Upper lobe of right lung (tissue), 1 donor: Measurements from ENCODE around the gene HBA2. TPM values are rescaled to one million over a fixed set of nuclear protein-coding genes. Genes with fewer than 3 reads are reported as not detected.
A peak's percentile ranks its signal among the peaks of the same experiment; 100 is the strongest.
"Not testable (repeated sequence)": the region's sequence is repeated elsewhere in the genome, so short reads cannot be mapped to it uniquely, and the experiment has no call there.

ENCODE experiments used
- ATAC-seq: fragments of 200-7000 bp; cut with Tn5 transposase; one replicate; pipeline ENCODE4 v1.9.1; 2020; ENCODE audit warnings: mild to moderate bottlenecking, moderate library complexity
- DNase-seq: peaks from one replicate; pipeline ENCODE4 v3.0.0-alpha.2; 2020
- H3K27ac ChIP-seq: fragments of 200-600 bp; one replicate; pipeline ENCODE4 v1.8.0; 2022
- H3K27me3 ChIP-seq: fragments of 200-600 bp; one replicate; pipeline ENCODE4 v1.8.0; 2022; ENCODE audit warnings: mild to moderate bottlenecking
- H3K36me3 ChIP-seq: fragments of 200-600 bp; one replicate; pipeline ENCODE4 v1.8.0; 2022
- H3K4me1 ChIP-seq: fragments of 200-600 bp; one replicate; pipeline ENCODE4 v1.8.0; 2022
- H3K4me3 ChIP-seq: fragments of 200-600 bp; one replicate; pipeline ENCODE4 v1.8.0; 2022; ENCODE audit warnings: mild to moderate bottlenecking
- H3K9me3 ChIP-seq: fragments of 200-600 bp; one replicate; pipeline ENCODE4 v1.8.0; 2022
- intact Hi-C: fragments of 100-400 bp; cut with DNase I; formaldehyde crosslinking; loops from one replicate; pipeline ENCODE4 v1.11.0; 2022
- total RNA-seq: library from RNA; stranded (reverse); fragmentation: NEBNext Ultra II Directional; extraction: Animal tissue kit (Norgen Biotek cat#: 25700); gene quantifications from one replicate; pipeline ENCODE4 v1.2.1, GENCODE V29; 2021
- TF ChIP-seq, protein P1 (sequence below): fragments of 200-600 bp; IDR thresholded peaks from one replicate; pipeline ENCODE4 v1.8.0; 2022; ENCODE audit warnings: antibody characterized with exemption
- donor health status: DM: no; HTN: yes; CAD: no; lungs with severe emphysema.

Gene HBA2
- total RNA-seq, 1 donor from 2014 or later = 248 TPM

DNA sequence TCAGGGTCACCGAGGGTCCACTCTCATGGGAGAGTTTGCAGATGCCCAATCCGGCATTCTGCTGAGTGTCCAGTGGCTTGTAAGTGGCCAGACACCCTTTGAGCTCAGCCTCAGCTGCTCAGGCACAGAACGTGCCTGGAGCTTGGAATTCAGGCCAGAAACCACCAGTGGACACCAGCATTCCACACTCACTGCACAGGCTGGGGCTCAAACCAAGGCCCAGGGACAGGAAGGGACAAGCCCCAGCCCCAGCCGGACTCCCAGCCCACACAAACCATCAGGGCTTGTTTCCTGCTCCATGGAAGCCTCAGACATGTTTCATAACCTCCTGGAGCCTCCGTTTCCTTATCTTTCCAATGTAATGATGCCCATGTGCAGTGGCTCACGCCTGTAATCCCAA is 29.2 kb upstream of the HBA2 start:
- TF ChIP-seq, protein P1, sequence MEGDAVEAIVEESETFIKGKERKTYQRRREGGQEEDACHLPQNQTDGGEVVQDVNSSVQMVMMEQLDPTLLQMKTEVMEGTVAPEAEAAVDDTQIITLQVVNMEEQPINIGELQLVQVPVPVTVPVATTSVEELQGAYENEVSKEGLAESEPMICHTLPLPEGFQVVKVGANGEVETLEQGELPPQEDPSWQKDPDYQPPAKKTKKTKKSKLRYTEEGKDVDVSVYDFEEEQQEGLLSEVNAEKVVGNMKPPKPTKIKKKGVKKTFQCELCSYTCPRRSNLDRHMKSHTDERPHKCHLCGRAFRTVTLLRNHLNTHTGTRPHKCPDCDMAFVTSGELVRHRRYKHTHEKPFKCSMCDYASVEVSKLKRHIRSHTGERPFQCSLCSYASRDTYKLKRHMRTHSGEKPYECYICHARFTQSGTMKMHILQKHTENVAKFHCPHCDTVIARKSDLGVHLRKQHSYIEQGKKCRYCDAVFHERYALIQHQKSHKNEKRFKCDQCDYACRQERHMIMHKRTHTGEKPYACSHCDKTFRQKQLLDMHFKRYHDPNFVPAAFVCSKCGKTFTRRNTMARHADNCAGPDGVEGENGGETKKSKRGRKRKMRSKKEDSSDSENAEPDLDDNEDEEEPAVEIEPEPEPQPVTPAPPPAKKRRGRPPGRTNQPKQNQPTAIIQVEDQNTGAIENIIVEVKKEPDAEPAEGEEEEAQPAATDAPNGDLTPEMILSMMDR = no peak
- Histone ChIP-seq H3K36me3 (no peaks in the 10 kb centered on the region), H3K9me3 (no peaks in the 10 kb centered on the region), H3K27ac (no peak overlapping the region), H3K27me3 (no peaks in the 10 kb centered on the region), H3K4me3 (no peak overlapping the region), H3K4me1 (no peaks in the 10 kb centered on the region)
- intact Hi-C loops = no loop called here
- ATAC-seq = no peak
- no peak for DNase-seq

DNA sequence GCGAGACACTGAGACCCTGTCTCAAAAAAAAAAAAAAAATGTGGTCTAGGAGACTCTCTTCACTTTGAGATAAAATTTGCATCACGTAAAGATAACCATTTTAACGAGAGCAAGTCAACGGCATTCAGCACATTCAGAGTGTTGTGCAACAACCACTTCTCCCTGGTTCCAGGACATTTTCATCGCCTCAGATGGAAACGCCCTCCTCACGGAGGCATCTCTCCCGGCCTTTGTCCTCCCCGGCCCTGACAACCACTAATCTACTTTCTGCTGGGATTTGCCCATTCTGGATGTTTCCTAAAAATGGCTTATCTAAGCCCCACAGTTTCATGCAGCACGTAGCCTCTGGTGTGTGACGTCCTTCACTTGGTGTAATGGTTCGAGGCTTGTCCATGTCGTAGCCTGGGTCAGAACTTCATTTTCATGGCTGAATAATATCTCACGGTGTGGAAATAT is 27.9 kb upstream of the HBA2 start:
- DNase-seq = no peak
- Histone ChIP-seq H3K9me3 (no peaks in the 10 kb centered on the region), H3K36me3 (no peaks in the 10 kb centered on the region), H3K27ac (no peak overlapping the region), H3K27me3 (no peaks in the 10 kb centered on the region), H3K4me3 (no peak overlapping the region), H3K4me1 (no peaks in the 10 kb centered on the region)
- intact Hi-C loops = no loop called here
- ATAC-seq = no peak
- TF ChIP-seq, protein P1 = no peak

DNA sequence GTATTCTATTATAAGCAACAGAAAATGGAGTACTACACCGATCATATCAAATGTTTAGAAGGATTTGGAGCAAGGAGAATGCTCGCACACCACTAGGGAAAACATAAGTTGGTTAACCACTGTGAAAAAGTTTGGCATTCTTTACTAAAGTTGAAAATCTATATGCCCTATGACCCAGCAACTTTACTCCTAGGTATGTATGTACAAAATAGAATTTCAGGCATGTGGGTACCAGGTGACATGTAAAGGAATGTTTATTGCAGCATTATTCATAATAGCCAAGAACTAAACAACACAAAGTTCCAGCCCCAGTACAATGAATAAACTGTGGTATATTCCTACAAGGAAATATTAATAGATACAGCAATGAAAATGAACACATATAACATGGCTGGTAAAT is 26.0 kb upstream of the HBA2 start:
- TF ChIP-seq, protein P1 = no peak
- Histone ChIP-seq H3K27ac (no peak overlapping the region), H3K4me3 (no peak overlapping the region), H3K27me3 (no peaks in the 10 kb centered on the region), H3K36me3 (no peaks in the 10 kb centered on the region), H3K4me1 (no peaks in the 10 kb centered on the region), H3K9me3 (no peaks in the 10 kb centered on the region)
- no peak for ATAC-seq
- no peak for DNase-seq
- intact Hi-C loops = no loop called here

DNA sequence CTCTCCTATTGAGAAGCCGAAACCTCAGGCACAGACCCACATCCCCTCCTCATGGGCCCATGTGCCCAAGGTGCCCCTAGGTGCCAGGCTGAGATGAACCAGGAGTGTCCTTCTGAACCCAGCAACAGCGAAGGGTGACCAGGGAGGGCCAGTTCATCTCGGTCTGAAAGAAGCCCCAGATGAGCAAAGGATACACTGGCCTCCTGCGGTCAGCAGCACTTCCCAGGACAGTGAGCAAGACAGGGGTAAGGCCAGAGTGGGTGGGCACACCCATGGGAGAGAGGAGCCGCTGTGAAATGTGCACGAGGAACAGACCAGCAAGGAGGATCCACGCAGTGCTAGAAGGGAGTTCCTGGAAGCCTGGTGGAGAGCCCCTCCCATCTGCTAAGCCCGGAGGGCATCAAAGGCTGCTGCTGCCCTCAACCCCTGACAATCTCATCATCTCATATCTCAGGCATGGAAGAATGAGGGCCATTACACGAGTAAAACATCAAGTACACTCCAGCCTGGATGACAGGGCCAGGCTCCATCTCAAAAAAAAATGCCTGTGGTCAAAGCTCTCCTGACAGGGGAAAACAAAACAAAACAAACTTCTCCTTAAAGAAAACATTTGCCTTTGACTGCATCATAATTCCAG is 23.5 kb upstream of the HBA2 start:
- ATAC-seq = peak; percentile 63
- intact Hi-C loops = no loop called here
- DNase-seq = no peak

DNA sequence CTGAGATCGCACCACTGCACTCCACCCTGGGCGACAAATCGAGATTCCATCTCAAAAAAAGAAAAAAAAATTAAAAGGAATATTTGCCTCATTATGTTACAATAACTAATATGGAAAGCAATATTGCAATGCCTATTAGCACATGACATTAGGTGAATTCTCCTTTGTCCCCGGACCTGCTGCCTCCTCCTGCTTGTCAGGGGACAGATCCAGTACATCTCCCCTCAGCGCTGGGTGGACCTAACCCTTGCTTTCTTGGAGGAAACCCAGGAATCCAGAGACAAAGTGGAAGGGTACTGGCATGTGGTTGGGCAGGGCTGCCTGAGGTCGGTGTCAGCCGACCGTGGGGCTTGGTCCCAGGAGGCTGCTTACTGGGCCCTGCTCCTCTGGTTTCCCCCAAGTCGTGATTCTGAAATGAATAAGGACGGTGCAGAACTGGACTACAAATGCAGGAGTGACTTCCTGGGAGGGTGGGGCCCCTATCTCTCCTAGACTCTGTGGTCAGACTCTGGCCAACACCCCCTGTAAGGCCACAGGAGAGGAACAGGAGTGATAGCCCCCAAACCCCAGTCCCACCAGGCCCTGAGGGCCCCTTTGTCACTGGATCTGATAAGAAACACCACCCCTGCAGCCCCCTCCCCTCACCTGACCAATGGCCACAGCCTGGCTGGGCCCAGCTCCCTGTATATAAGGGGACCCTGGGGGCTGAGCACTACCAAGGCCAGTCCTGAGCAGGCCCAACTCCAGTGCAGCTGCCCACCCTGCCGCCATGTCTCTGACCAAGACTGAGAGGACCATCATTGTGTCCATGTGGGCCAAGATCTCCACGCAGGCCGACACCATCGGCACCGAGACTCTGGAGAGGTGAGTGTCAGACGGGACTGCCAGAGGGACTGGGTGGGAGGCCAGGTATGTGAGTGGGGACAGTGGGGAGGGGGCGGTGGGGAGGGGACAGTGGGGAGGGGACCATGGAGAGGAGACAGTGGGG is 20.2 kb upstream of the HBA2 start, which contains the start of gene HBZ:
Gene HBZ (plus strand): TSS at position 504 of the 988 bp plus-strand sequence. CDS start 266 bp downstream, at position 770.
- Histone ChIP-seq H3K4me3 (no peak within 1 kb of the TSS), H3K9me3 (no peaks in the 10 kb centered on the region), H3K27ac (no peak within 1 kb of the TSS), H3K4me1 (peaks cover 6% of the 10 kb centered on the region), H3K36me3 (no peaks in the 10 kb centered on the region), H3K27me3 (no peaks in the 10 kb centered on the region)
- peak; percentile 6 for ATAC-seq
- DNase-seq = no peak
- intact Hi-C loops = no loop called here
- TF ChIP-seq, protein P1 = no peak

More for the DNA sequence above, 23.5 kb upstream of the HBA2 start:
- no peaks in the 10 kb centered on the region for H3K4me1 ChIP-seq
- no peak overlapping the region for H3K27ac ChIP-seq
- H3K36me3 ChIP-seq = no peaks in the 10 kb centered on the region
- no peaks in the 10 kb centered on the region for H3K27me3 ChIP-seq
- H3K4me3 ChIP-seq = no peak overlapping the region
- no peaks in the 10 kb centered on the region for H3K9me3 ChIP-seq
- TF ChIP-seq, protein P1 = no peak

DNA sequence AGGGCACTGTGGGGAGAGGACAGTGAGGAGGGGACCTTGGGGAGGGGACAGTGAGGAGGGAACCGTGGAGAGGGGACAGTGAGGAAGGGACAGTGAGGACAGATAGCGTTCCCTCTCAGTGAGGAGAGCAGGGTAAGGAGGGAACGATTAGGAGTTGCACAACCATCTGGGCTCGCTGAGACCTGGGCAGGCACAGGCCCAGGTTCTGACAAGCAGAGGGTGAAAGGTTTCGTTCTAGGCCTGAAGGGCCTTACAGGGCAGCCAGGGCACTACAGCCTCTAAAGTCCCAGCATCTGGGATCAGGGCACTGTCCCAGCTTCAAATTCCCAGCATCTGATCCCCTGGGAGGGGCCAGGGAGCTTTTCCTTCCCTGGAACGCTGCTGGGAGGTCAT is 19.6 kb upstream of the HBA2 start:
- DNase-seq, intact Hi-C loops, H3K36me3 ChIP-seq, H3K27ac ChIP-seq, H3K27me3 ChIP-seq, H3K4me3 ChIP-seq, H3K9me3 ChIP-seq, H3K4me1 ChIP-seq: not testable (repeated sequence)
- peak; percentile 54 for ATAC-seq

DNA sequence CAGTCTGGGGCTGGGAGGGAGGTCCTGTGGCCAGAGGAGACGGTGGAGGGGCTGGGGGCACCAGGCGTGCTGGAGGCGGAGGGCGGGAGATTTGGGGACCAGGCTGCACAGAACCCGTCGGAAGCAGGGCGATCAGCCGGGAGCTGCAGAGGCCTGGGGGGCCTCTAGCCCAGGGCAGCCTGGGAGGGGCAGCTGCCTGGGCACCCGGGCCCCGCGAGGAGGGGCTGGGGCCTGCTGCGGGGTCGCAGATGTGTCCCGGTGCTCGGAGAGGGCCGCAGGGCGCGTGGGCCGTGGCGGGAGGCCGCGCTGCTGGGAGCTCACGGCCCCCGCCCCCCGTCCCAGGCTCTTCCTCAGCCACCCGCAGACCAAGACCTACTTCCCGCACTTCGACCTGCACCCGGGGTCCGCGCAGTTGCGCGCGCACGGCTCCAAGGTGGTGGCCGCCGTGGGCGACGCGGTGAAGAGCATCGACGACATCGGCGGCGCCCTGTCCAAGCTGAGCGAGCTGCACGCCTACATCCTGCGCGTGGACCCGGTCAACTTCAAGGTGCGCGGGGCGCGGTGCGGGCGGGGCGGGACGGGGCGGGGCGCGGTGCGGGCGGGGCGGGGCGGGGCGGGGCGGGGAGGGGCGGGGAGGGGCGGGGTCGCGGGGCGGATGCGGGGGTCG is 19.0 kb upstream of the HBA2 start:
- H3K4me3 ChIP-seq, H3K36me3 ChIP-seq, H3K4me1 ChIP-seq, H3K27ac ChIP-seq, DNase-seq, H3K9me3 ChIP-seq, intact Hi-C loops, H3K27me3 ChIP-seq: not testable (repeated sequence)
- ATAC-seq = peak; percentile 6
